ENCODE results near the gene TMEM229A.

- no peak for TF ChIP-seq YY1 (IDR thresholded peaks at IDR 0.05; ENCODE audit: insufficient read depth, insufficient read length)
- no peak for TF ChIP-seq ZNF274 (IDR thresholded peaks at IDR 0.05; ENCODE audit: low read depth, low read length)
These were observed 10.3 kb downstream of the TMEM229A start for GRCh38 chr7:124022551-124022950.
